Smooth muscle cell (in vitro differentiated cells): ENCODE data around the gene SLC19A1. TPM values are rescaled to one million over a fixed set of nuclear protein-coding genes. Genes with fewer than 3 reads are reported as not detected.

Source experiments
- DNase-seq: peaks from one replicate; lab custom pipeline; 2025; ENCODE audit not compliant: unreplicated experiment; lab: John Stamatoyannopoulos, UW
- H2AFZ ChIP-seq: fragments of 200-600 bp; sonication (generic); 2 replicates; pipeline ENCODE4 v1.6.0; 2016; ENCODE audit warnings: antibody characterized with exemption, low read depth, mild to moderate bottlenecking
- H3F3A ChIP-seq: fragments of 200-600 bp; sonication (generic); 2 replicates; pipeline ENCODE4 v1.6.0; 2017; ENCODE audit warnings: antibody characterized with exemption, low read depth
- H3K27ac ChIP-seq: fragments of 200-600 bp; sonication (generic); 2 replicates; pipeline ENCODE4 v1.5.1; 2016; ENCODE audit warnings: low read depth, mild to moderate bottlenecking
- H3K27me3 ChIP-seq: fragments of 200-600 bp; sonication (generic); 2 replicates; pipeline ENCODE4 v1.6.1; 2016; ENCODE audit warnings: low read depth, mild to moderate bottlenecking
- H3K36me3 ChIP-seq: fragments of 200-600 bp; sonication (generic); 2 replicates; pipeline ENCODE4 v1.5.1; 2016; ENCODE audit warnings: low read depth
- H3K4me1 ChIP-seq: fragments of 200-600 bp; sonication (generic); 2 replicates; pipeline ENCODE4 v1.5.1; 2016; ENCODE audit warnings: low read depth
- H3K4me2 ChIP-seq: fragments of 200-600 bp; sonication (generic); 2 replicates; pipeline ENCODE4 v1.6.0; 2016; ENCODE audit warnings: mild to moderate bottlenecking
- H3K4me3 ChIP-seq: fragments of 200-600 bp; sonication (generic); 2 replicates; pipeline ENCODE4 v1.5.1; 2016; ENCODE audit warnings: mild to moderate bottlenecking
- H3K79me2 ChIP-seq: fragments of 200-600 bp; sonication (generic); 2 replicates; pipeline ENCODE4 v1.6.0; 2016; ENCODE audit warnings: low read depth, mild to moderate bottlenecking
- H3K9ac ChIP-seq: fragments of 200-600 bp; sonication (generic); 2 replicates; pipeline ENCODE4 v1.6.0; 2016; ENCODE audit warnings: low read depth
- H3K9me3 ChIP-seq: fragments of 200-600 bp; sonication (generic); replicated peaks from 2 replicates; pipeline ENCODE4 v1.5.1; 2016; ENCODE audit warnings: low read depth
- H4K20me1 ChIP-seq: fragments of 200-600 bp; sonication (generic); 2 replicates; pipeline ENCODE4 v1.6.0; 2016; ENCODE audit warnings: low read depth
- CTCF ChIP-seq: fragments of 200-600 bp; sonication (generic); IDR thresholded peaks from 2 replicates; pipeline ENCODE4 v1.5.1; 2017; ENCODE audit warnings: borderline replicate concordance, mild to moderate bottlenecking, antibody characterized with exemption; ENCODE audit not compliant: insufficient read depth, poor library complexity, severe bottlenecking
- WGBS: methylation state at CpG from one replicate; pipeline ENCODE4 v1.1.7; 2016; ENCODE audit warnings: low lambda C conversion rate; 5-methylcytosine and 5-hydroxymethylcytosine counted together
- polyA plus RNA-seq: library from polyadenylated mRNA; unstranded; fragments of >200 nt; fragmentation: Nextera tagmentation; extraction: Ambion mirVana; gene quantifications from 2 replicates; pipeline ENCODE4 v1.2.1, GENCODE V29; 2016
- total RNA-seq: library from RNA; depleted of rRNA; stranded (reverse); fragments of >200 nt; gene quantifications from 2 replicates; pipeline ENCODE4 v1.2.3, GENCODE V29; 2014

SLC19A1 gene
- total and polyA plus RNA-seq, 2 experiments from 2014 or later, result 2.3 to 33.2 TPM

DNA sequence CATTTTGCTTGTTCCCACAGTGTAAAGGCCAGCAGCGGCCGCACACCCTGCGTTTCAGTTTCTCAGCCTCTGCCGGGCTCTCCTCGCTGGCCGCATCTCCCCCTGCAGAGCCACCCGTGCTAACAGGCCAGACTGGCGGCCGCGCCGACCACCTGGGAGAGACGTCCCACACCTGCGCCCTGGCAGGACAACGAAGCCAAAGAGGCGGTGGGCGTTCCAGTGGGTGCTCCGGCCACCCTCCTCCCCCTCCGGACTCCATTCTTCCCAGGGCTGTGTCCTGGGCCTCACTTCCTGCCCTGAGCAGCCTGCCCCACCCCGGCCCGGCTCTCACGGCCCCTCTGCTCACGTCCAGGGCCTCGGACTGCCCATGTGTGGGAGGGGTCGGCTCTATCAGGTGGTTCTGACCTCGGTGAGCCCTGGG, 31.9 kb upstream of the SLC19A1 start:
- Histone ChIP-seq H3K79me2 (no peaks in the 10 kb centered on the region), H2AFZ (no peak overlapping the region), H3K4me3 (no peak overlapping the region), H3K27ac (no peak overlapping the region), H3K27me3 (no peaks in the 10 kb centered on the region), H4K20me1 (no peaks in the 10 kb centered on the region), H3K9me3 (no peaks in the 10 kb centered on the region), H3K9ac (no peak overlapping the region), H3K4me2 (no peak overlapping the region), H3K4me1 (peaks cover 5% of the 10 kb centered on the region), H3F3A (no peaks in the 10 kb centered on the region), H3K36me3 (no peaks in the 10 kb centered on the region)
- DNase-seq, result no peak
- 80% methylated on average over 25 of the region's 25 CpGs for WGBS
- TF ChIP-seq CTCF, result no peak

DNA sequence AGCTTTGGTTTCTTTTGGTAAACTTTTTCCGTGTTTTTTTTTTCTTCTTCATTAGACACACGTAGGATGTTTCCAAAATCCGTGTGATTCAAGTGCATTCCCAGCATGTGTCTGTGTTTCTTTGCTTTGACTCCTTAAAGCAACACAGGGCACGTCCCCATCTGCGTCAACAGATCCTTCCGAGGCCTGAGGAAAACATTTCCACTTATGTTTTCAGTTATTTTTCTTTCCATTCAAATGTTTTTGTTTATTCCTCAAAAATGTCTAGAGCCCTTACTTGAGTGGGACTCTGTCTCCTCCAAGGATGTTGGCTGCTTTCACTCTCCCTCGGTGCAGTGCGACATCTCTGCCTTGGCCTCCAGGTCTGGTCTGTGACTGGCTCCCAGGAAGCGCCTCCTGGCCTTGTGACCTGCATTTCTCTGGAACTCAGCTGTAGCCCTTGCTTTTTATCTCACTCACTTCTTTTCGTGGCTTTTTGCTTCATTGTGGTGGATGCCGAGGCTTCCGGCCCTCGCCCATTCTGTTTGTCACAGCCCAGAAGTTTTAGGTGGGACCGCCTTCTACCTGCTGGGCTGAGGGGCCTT, 31.3 kb upstream of the SLC19A1 start:
- Histone ChIP-seq H3K4me1 (peaks cover 5% of the 10 kb centered on the region), H2AFZ (no peak overlapping the region), H3F3A (no peaks in the 10 kb centered on the region), H3K36me3 (no peaks in the 10 kb centered on the region), H3K9me3 (no peaks in the 10 kb centered on the region), H4K20me1 (no peaks in the 10 kb centered on the region), H3K4me3 (no peak overlapping the region), H3K27me3 (no peaks in the 10 kb centered on the region), H3K79me2 (no peaks in the 10 kb centered on the region), H3K4me2 (no peak overlapping the region), H3K27ac (no peak overlapping the region), H3K9ac (no peak overlapping the region)
- 80% methylated on average over 14 of the region's 14 CpGs for WGBS
- no peak for DNase-seq
- no peak for TF ChIP-seq CTCF

DNA sequence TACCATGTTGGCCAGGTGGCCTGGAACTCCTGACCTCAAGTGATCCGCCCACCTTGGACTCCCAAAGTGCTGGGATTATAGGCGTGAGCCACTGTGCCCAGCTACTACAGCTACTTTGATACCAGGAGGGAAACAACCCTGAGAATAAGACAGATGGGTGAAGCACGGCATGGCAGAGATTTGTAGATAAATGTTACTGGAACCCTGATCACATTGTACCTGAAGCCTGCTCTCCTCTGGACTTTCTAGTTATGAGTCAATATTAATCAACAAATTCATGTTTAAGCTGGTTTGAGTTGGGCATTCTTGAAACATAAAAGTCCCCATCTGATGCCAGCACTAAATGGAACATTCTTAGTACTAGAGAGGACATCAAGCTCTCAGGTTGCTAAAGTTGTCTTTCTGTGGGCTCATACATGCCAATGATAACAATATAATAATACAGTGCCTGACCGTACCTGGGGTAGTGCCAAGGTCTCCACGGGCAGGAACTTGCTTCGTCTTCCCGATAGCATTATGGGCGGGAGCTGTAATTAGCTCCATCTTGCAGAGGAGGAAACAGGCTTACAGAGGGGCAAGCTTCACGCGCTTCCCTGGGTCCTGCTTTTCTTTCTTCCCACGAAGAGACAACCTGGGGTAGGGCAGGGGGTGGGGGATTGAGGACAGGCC, 30.7 kb upstream of the SLC19A1 start:
- DNase-seq, result no peak
- WGBS, result 94% methylated on average over 11 of the region's 11 CpGs
- H3K4me3 ChIP-seq, result no peak overlapping the region
- no peak overlapping the region for H3K27ac ChIP-seq
- no peaks in the 10 kb centered on the region for H3K27me3 ChIP-seq
- no peak overlapping the region for H3K4me2 ChIP-seq
- no peaks in the 10 kb centered on the region for H3F3A ChIP-seq
- peaks cover 5% of the 10 kb centered on the region for H3K4me1 ChIP-seq
- no peak overlapping the region for H2AFZ ChIP-seq
- no peaks in the 10 kb centered on the region for H3K79me2 ChIP-seq
- TF ChIP-seq CTCF, result no peak
- no peaks in the 10 kb centered on the region for H4K20me1 ChIP-seq
- H3K9me3 ChIP-seq, result no peaks in the 10 kb centered on the region
- H3K9ac ChIP-seq, result no peak overlapping the region
- no peaks in the 10 kb centered on the region for H3K36me3 ChIP-seq

DNA sequence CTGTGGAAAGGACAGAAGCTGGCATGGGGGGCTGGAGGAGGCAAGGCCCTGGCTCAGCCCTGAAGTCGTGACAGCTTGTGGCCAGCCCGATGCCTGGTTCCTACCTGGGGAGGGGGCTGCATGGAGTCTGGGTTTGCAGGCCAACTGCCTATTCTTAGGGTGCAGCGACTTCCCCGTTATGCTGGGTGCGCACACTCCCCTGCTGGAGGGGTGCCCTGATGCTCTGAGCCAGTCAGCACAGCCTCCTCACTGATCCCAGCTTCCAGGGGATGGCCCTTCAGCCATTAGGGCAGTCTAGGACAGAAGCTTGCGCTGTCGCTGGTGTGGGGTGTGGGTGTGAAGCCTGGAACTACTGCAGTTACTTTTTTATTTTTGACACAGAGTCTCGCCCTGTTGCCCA, 30.0 kb upstream of the SLC19A1 start:
- Histone ChIP-seq H3F3A (no peaks in the 10 kb centered on the region), H3K4me1 (peaks cover 5% of the 10 kb centered on the region), H3K9me3 (no peaks in the 10 kb centered on the region), H3K9ac (no peak overlapping the region), H2AFZ (no peak overlapping the region), H3K4me3 (no peak overlapping the region), H3K4me2 (no peak overlapping the region), H3K27ac (no peak overlapping the region), H4K20me1 (no peaks in the 10 kb centered on the region), H3K36me3 (no peaks in the 10 kb centered on the region), H3K27me3 (no peaks in the 10 kb centered on the region), H3K79me2 (no peaks in the 10 kb centered on the region)
- no peak for DNase-seq
- 99% methylated on average over 8 of the region's 8 CpGs for WGBS
- no peak for TF ChIP-seq CTCF
